GM23338 (cell line): ENCODE data around the gene TIMM44. TPM values are rescaled to one million over a fixed set of nuclear protein-coding genes. Genes with fewer than 3 reads are reported as not detected.
"Not testable (repeated sequence)": the region's sequence is repeated elsewhere in the genome, so short reads cannot be mapped to it uniquely, and the experiment has no call there.

ENCODE experiments used
- ATAC-seq: fragments of 200-7000 bp; cut with Tn5 transposase; 3 replicates; pipeline ENCODE4 v1.9.1; 2020
- DNase-seq: peaks from one replicate; pipeline ENCODE4 v3.0.0-alpha.2; 2015; ENCODE audit warnings: low spot score
- H2AFZ ChIP-seq: fragments of 200-600 bp; sonication (generic); 2 replicates; pipeline ENCODE4 v1.8.0; 2016; ENCODE audit warnings: antibody characterized with exemption, mild to moderate bottlenecking, moderate library complexity
- H3F3A ChIP-seq: fragments of 200-600 bp; sonication (generic); replicated peaks from 2 replicates; pipeline ENCODE4 v1.8.0; 2017; ENCODE audit warnings: antibody characterized with exemption, mixed run types, low read depth
- H3K27ac ChIP-seq: fragments of 200-600 bp; sonication (generic); 2 replicates; pipeline ENCODE4 v1.6.1; 2016; ENCODE audit warnings: low read depth
- H3K27me3 ChIP-seq: fragments of 200-600 bp; sonication (generic); 2 replicates; pipeline ENCODE4 v1.8.0; 2016; ENCODE audit warnings: mild to moderate bottlenecking, mixed run types, moderate library complexity; ENCODE audit not compliant: insufficient read depth
- H3K36me3 ChIP-seq: fragments of 200-600 bp; sonication (generic); 2 replicates; pipeline ENCODE4 v1.8.0; 2016; ENCODE audit warnings: mild to moderate bottlenecking; ENCODE audit not compliant: insufficient read depth
- H3K4me1 ChIP-seq: fragments of 200-600 bp; sonication (generic); 2 replicates; pipeline ENCODE4 v1.8.0; 2016; ENCODE audit warnings: mild to moderate bottlenecking, moderate library complexity; ENCODE audit not compliant: insufficient read depth
- H3K4me2 ChIP-seq: fragments of 200-600 bp; sonication (generic); 2 replicates; pipeline ENCODE4 v1.7.1; 2017; ENCODE audit warnings: mixed run types
- H3K4me3 ChIP-seq: fragments of 200-600 bp; sonication (generic); 2 replicates; pipeline ENCODE4 v1.6.1; 2016; ENCODE audit warnings: mixed run types
- H3K79me2 ChIP-seq: fragments of 200-600 bp; sonication (generic); replicated peaks from 2 replicates; pipeline ENCODE4 v1.8.0; 2017; ENCODE audit warnings: mild to moderate bottlenecking; ENCODE audit not compliant: insufficient read depth
- H3K9me2 ChIP-seq: fragments of 200-600 bp; sonication (generic); 2 replicates; pipeline ENCODE4 v1.8.0; 2017; ENCODE audit not compliant: insufficient read depth
- H4K20me1 ChIP-seq: fragments of 200-600 bp; sonication (generic); replicated peaks from 2 replicates; pipeline ENCODE4 v1.8.0; 2017; ENCODE audit warnings: mild to moderate bottlenecking; ENCODE audit not compliant: insufficient read depth
- H3K27ac Mint-ChIP-seq: 2 replicates; pipeline ENCODE4 v1.8.0; 2020; ENCODE audit warnings: inconsistent platforms, mild to moderate bottlenecking, moderate library complexity, mixed read lengths
- H3K27me3 Mint-ChIP-seq: 3 replicates; pipeline ENCODE4 v1.8.0; 2022; ENCODE audit warnings: low read depth, mild to moderate bottlenecking, moderate library complexity, mixed read lengths, inconsistent platforms; ENCODE audit not compliant: insufficient read depth, poor library complexity
- H3K36me3 Mint-ChIP-seq: 3 replicates; pipeline ENCODE4 v1.8.0; 2021; ENCODE audit warnings: low read depth, mild to moderate bottlenecking, inconsistent platforms, moderate library complexity, mixed read lengths
- H3K4me1 Mint-ChIP-seq: 3 replicates; pipeline ENCODE4 v1.8.0; 2020; ENCODE audit warnings: mild to moderate bottlenecking, inconsistent platforms, mixed read lengths
- H3K4me3 Mint-ChIP-seq: 3 replicates; pipeline ENCODE4 v1.8.0; 2021; ENCODE audit warnings: moderate library complexity, mild to moderate bottlenecking, inconsistent platforms, mixed read lengths
- H3K9me3 Mint-ChIP-seq: 3 replicates; pipeline ENCODE4 v1.8.0; 2020; ENCODE audit warnings: moderate library complexity, mild to moderate bottlenecking, inconsistent platforms, mixed read lengths
- ETS1 ChIP-seq: IDR thresholded peaks from 2 replicates; pipeline ENCODE4 v1.6.1; 2016; ENCODE audit warnings: antibody characterized with exemption
- EZH2phosphoT487 ChIP-seq: fragments of 200-600 bp; sonication (generic); IDR thresholded peaks from one replicate; pipeline ENCODE4 v1.8.1; 2018; ENCODE audit warnings: antibody characterized with exemption; ENCODE audit not compliant: unreplicated experiment
- POLR2AphosphoS5 ChIP-seq: IDR thresholded peaks from 2 replicates; pipeline ENCODE4 v1.6.1; 2016; ENCODE audit warnings: antibody characterized with exemption, low read depth
- polyA plus RNA-seq: library from polyadenylated mRNA; unstranded; fragments of >200 nt; fragmentation: Nextera tagmentation; extraction: Ambion mirVana; gene quantifications from 2 replicates; pipeline ENCODE4 v1.2.1, GENCODE V29; 2016
- total RNA-seq: library from RNA; depleted of rRNA; stranded (reverse); fragments of >200 nt; shearing (Covaris generic); gene quantifications from 2 replicates; pipeline ENCODE4 v1.2.3, GENCODE V29; 2014
- TF ChIP-seq, protein P1 (sequence below): fragments of 250-450 bp; sonication (Bioruptor Pico); IDR thresholded peaks from 2 replicates; pipeline ENCODE4 v1.5.0; 2020; ENCODE audit warnings: mild to moderate bottlenecking, moderate library complexity

Gene TIMM44
- total and polyA plus RNA-seq, 2 experiments from 2014 or later, result 125 to 128 TPM

DNA sequence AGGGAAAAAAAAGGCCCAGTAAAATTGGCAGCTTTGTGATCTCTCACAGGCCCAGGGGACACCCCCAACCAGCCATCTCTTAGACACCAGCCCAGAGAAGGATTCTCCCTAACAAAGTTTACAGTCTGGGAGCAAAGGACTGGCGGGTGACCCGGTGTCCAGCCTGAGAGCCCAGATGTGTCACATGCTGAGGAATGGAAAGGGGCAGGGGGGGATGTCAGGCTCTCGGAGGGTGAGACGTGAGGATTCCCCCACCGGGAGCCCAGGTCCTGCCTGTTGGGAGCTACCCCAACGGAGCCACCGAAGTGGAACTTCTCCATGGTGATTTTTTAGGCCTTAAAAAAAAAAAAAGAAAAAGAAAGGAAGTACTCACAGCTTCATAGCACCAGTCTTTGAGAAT lies 12.7 kb downstream of the TIMM44 start (continued):
- TF ChIP-seq, protein P1, sequence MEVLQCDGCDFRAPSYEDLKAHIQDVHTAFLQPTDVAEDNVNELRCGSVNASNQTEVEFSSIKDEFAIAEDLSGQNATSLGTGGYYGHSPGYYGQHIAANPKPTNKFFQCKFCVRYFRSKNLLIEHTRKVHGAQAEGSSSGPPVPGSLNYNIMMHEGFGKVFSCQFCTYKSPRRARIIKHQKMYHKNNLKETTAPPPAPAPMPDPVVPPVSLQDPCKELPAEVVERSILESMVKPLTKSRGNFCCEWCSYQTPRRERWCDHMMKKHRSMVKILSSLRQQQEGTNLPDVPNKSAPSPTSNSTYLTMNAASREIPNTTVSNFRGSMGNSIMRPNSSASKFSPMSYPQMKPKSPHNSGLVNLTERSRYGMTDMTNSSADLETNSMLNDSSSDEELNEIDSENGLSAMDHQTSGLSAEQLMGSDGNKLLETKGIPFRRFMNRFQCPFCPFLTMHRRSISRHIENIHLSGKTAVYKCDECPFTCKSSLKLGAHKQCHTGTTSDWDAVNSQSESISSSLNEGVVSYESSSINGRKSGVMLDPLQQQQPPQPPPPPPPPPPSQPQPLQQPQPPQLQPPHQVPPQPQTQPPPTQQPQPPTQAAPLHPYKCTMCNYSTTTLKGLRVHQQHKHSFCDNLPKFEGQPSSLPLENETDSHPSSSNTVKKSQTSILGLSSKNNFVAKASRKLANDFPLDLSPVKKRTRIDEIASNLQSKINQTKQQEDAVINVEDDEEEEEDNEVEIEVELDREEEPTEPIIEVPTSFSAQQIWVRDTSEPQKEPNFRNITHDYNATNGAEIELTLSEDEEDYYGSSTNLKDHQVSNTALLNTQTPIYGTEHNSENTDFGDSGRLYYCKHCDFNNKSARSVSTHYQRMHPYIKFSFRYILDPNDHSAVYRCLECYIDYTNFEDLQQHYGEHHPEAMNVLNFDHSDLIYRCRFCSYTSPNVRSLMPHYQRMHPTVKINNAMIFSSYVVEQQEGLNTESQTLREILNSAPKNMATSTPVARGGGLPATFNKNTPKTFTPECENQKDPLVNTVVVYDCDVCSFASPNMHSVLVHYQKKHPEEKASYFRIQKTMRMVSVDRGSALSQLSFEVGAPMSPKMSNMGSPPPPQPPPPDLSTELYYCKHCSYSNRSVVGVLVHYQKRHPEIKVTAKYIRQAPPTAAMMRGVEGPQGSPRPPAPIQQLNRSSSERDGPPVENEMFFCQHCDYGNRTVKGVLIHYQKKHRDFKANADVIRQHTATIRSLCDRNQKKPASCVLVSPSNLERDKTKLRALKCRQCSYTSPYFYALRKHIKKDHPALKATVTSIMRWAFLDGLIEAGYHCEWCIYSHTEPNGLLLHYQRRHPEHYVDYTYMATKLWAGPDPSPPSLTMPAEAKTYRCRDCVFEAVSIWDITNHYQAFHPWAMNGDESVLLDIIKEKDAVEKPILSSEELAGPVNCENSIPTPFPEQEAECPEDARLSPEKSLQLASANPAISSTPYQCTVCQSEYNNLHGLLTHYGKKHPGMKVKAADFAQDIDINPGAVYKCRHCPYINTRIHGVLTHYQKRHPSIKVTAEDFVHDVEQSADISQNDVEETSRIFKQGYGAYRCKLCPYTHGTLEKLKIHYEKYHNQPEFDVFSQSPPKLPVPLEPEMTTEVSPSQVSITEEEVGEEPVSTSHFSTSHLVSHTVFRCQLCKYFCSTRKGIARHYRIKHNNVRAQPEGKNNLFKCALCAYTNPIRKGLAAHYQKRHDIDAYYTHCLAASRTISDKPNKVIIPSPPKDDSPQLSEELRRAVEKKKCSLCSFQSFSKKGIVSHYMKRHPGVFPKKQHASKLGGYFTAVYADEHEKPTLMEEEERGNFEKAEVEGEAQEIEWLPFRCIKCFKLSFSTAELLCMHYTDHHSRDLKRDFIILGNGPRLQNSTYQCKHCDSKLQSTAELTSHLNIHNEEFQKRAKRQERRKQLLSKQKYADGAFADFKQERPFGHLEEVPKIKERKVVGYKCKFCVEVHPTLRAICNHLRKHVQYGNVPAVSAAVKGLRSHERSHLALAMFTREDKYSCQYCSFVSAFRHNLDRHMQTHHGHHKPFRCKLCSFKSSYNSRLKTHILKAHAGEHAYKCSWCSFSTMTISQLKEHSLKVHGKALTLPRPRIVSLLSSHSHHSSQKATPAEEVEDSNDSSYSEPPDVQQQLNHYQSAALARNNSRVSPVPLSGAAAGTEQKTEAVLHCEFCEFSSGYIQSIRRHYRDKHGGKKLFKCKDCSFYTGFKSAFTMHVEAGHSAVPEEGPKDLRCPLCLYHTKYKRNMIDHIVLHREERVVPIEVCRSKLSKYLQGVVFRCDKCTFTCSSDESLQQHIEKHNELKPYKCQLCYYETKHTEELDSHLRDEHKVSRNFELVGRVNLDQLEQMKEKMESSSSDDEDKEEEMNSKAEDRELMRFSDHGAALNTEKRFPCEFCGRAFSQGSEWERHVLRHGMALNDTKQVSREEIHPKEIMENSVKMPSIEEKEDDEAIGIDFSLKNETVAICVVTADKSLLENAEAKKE (CRISPR knock-in tag), result no peak
- no peak for TF ChIP-seq ETS1
- TF ChIP-seq POLR2AphosphoS5, result no peak
- TF ChIP-seq EZH2phosphoT487, result no peak

DNA sequence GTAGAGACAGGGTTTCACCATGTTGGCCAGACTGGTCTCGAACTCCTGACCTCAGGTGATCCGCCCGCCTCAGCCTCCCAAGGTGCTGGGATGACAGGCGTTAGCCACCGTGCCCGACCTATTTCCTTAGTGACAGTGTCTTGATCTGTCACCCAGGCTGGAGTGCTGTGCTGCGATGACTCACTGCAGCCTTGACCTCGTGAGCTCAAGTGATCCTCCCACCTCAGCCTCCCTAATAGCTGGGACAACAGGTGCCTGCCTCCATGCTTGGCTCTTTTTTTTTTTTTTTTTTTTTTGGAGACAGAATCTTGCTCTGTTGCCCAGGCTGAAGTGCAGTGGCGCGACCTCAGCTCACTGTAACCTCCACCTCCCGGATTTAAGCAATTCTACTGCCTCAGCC lies 13.4 kb downstream of the TIMM44 start:
- H3K27me3 ChIP-seq, H3K4me1 ChIP-seq, H3K4me3 ChIP-seq, H3K4me3 Mint-ChIP-seq, H3K27ac Mint-ChIP-seq, H4K20me1 ChIP-seq, H3K27ac ChIP-seq, H3K4me2 ChIP-seq, H3K9me2 ChIP-seq, DNase-seq, H3K79me2 ChIP-seq, ATAC-seq, H3K4me1 Mint-ChIP-seq, H3K9me3 Mint-ChIP-seq, H2AFZ ChIP-seq: not testable (repeated sequence)
- H3F3A ChIP-seq, result peaks cover 27% of the 10 kb centered on the region
- peaks cover 11% of the 10 kb centered on the region; the same call in 1 of the 2 replicates for H3K36me3 ChIP-seq
- Mint-ChIP-seq H3K36me3 (peaks cover 55% of the 10 kb centered on the region), H3K27me3 (peaks cover 14% of the 10 kb centered on the region)
